Peyer's patch (tissue), 4 donors: ENCODE results near the gene CAPN7. TPM values are rescaled to one million over a fixed set of nuclear protein-coding genes. Genes with fewer than 3 reads are reported as not detected.

Source experiments
- DNase-seq, 3 donors: peaks; one replicate each; pipeline ENCODE4 v3.0.0-alpha.2; 2017 to 2019
- H3K27ac ChIP-seq, 4 donors: fragments of 200-600 bp; sonication (generic); one replicate each; pipeline ENCODE4 v1.5.1; 2016 to 2019
- H3K27me3 ChIP-seq, 2 donors: fragments of 200-600 bp; sonication (generic); one replicate each; pipeline ENCODE4 v1.5.1; 2019
- H3K36me3 ChIP-seq, 3 donors: fragments of 200-600 bp; sonication (generic); one replicate each; pipeline ENCODE4 v1.5.1; 2016 to 2019
- H3K4me1 ChIP-seq, 4 donors: fragments of 200-600 bp; sonication (generic); one replicate each; pipeline ENCODE4 v1.5.1; 2016 to 2019
- H3K4me3 ChIP-seq, 4 donors: fragments of 200-600 bp; sonication (generic); 1 replicate in 3 of 4; 2 replicates in 1 of 4; pipeline ENCODE4 v1.5.1; 2016 to 2019; ENCODE audit warnings: mild to moderate bottlenecking in 1 of 4
- H3K9me3 ChIP-seq, 4 donors: fragments of 200-600 bp; sonication (generic); one replicate each; pipeline ENCODE4 v1.5.1; 2016 to 2019; ENCODE audit warnings: mild to moderate bottlenecking in 1 of 4
- CTCF ChIP-seq, 6 experiments: fragments of 450-650 bp in 4 of 6; fragments of 200-600 bp in 2 of 6; sonication (generic) in 1 of 6; IDR thresholded peaks; one replicate each; pipeline ENCODE4 v1.5.1; 2017 to 2019; ENCODE audit warnings: antibody characterized with exemption in 6 of 6, mild to moderate bottlenecking in 3 of 6, moderate library complexity in 1 of 6
- POLR2A ChIP-seq, 2 donors: fragments of 450-650 bp; IDR thresholded peaks; one replicate each; pipeline ENCODE4 v1.5.1; 2017; ENCODE audit warnings: antibody characterized with exemption in 2 of 2, mild to moderate bottlenecking in 2 of 2, moderate library complexity in 2 of 2
- total RNA-seq, 4 donors: library from RNA; depleted of rRNA; stranded (reverse); fragments of >200 nt; gene quantifications; one replicate each; pipeline ENCODE4 v1.1.0, GENCODE V29; 2016

CAPN7 gene
- total RNA-seq, 4 donors from 2014 or later: 50.3 to 115 (median 69.3) TPM

GRCh38 chr3:15220661-15221060 lies 14.6 kb downstream of the CAPN7 start:
- no peak for DNase-seq
- no peak overlapping the region for H3K27ac ChIP-seq
- H3K4me1 ChIP-seq: no peaks in the 10 kb centered on the region
- no peaks in the 10 kb centered on the region for H3K9me3 ChIP-seq
- TF ChIP-seq CTCF (IDR thresholded peaks at IDR 0.05) (no peak), POLR2A (IDR thresholded peaks at IDR 0.05) (no peak)
- H3K4me3 ChIP-seq: no peak overlapping the region
- peaks cover 0 to 93% (median 0%) of the 10 kb centered on the region in 3 donors for H3K36me3 ChIP-seq
- H3K27me3 ChIP-seq: no peaks in the 10 kb centered on the region

GRCh38 chr3:15221574-15222217 lies 15.7 kb downstream of the CAPN7 start:
- no peak for DNase-seq
- H3K4me3 ChIP-seq: no peak overlapping the region
- no peaks in the 10 kb centered on the region for H3K4me1 ChIP-seq
- H3K27me3 ChIP-seq: no peaks in the 10 kb centered on the region
- peaks cover 0 to 85% (median 0%) of the 10 kb centered on the region in 3 donors for H3K36me3 ChIP-seq
- no peaks in the 10 kb centered on the region for H3K9me3 ChIP-seq
- no peak for TF ChIP-seq POLR2A (IDR thresholded peaks at IDR 0.05)
- TF ChIP-seq CTCF (IDR thresholded peaks at IDR 0.05): no peak
- H3K27ac ChIP-seq: no peak overlapping the region

GRCh38 chr3:15223685-15224572 lies 17.9 kb downstream of the CAPN7 start:
- H3K9me3 ChIP-seq: no peaks in the 10 kb centered on the region
- H3K4me1 ChIP-seq: no peaks in the 10 kb centered on the region
- DNase-seq: no peak
- H3K27me3 ChIP-seq: no peaks in the 10 kb centered on the region
- H3K4me3 ChIP-seq: no peak overlapping the region
- H3K36me3 ChIP-seq: peaks cover 0 to 78% (median 0%) of the 10 kb centered on the region in 3 donors
- TF ChIP-seq POLR2A (IDR thresholded peaks at IDR 0.05) (no peak), CTCF (IDR thresholded peaks at IDR 0.05) (no peak)
- H3K27ac ChIP-seq: no peak overlapping the region

GRCh38 chr3:15228147-15228546 lies 22.1 kb downstream of the CAPN7 start:
- no peaks in the 10 kb centered on the region for H3K9me3 ChIP-seq
- H3K4me3 ChIP-seq: no peak overlapping the region
- no peak for DNase-seq
- H3K4me1 ChIP-seq: no peaks in the 10 kb centered on the region
- no peak overlapping the region for H3K27ac ChIP-seq
- H3K36me3 ChIP-seq: peaks cover 0 to 78% (median 0%) of the 10 kb centered on the region in 3 donors
- TF ChIP-seq POLR2A (IDR thresholded peaks at IDR 0.05) (no peak), CTCF (IDR thresholded peaks at IDR 0.05) (no peak)
- H3K27me3 ChIP-seq: no peaks in the 10 kb centered on the region

GRCh38 chr3:15229262-15229661 lies 23.2 kb downstream of the CAPN7 start:
- DNase-seq: no peak
- Histone ChIP-seq H3K27me3 (no peaks in the 10 kb centered on the region), H3K4me1 (no peaks in the 10 kb centered on the region), H3K36me3 (peaks cover 0 to 78% (median 0%) of the 10 kb centered on the region in 3 donors), H3K9me3 (no peaks in the 10 kb centered on the region), H3K4me3 (no peak overlapping the region), H3K27ac (no peak overlapping the region)
- TF ChIP-seq POLR2A (IDR thresholded peaks at IDR 0.05): no peak
- TF ChIP-seq CTCF (IDR thresholded peaks at IDR 0.05): no peak
